WERI-Rb-1 (cell line): ENCODE measurements around the gene TSC22D1.

Experiments used
- DNase-seq: peaks from one replicate; pipeline ENCODE4 v3.0.0-alpha.2; 2020
- H3K27ac ChIP-seq: fragments of 250-450 bp; sonication (Bioruptor Pico); 2 replicates; pipeline ENCODE4 v1.5.1; 2020; ENCODE audit warnings: mild to moderate bottlenecking, moderate library complexity
- H3K27me3 ChIP-seq: fragments of 250-450 bp; sonication (Bioruptor Pico); 2 replicates; pipeline ENCODE4 v1.5.1; 2021; ENCODE audit warnings: mild to moderate bottlenecking, low read depth, moderate library complexity; ENCODE audit not compliant: insufficient read depth, severe bottlenecking
- H3K36me3 ChIP-seq: fragments of 250-450 bp; sonication (Bioruptor Pico); 2 replicates; pipeline ENCODE4 v1.5.1; 2020; ENCODE audit warnings: mild to moderate bottlenecking, moderate library complexity
- H3K4me3 ChIP-seq: 2 replicates; pipeline ENCODE4 v1.5.1; 2011; ENCODE audit warnings: low read depth, mild to moderate bottlenecking, control low read depth, low read length
- H3K9me3 ChIP-seq: fragments of 250-450 bp; sonication (Bioruptor Pico); 2 replicates; pipeline ENCODE4 v1.5.1; 2021; ENCODE audit warnings: mild to moderate bottlenecking, moderate library complexity; ENCODE audit not compliant: severe bottlenecking
- TF ChIP-seq, protein P1 (sequence below): IDR thresholded peaks from 2 replicates; pipeline ENCODE4 v1.5.1; 2011; ENCODE audit warnings: low read depth, mild to moderate bottlenecking, control low read depth, inconsistent platforms, low read length

Gene TSC22D1

GRCh38 chr13:44576351-44577235 lies 463 bp upstream of the TSC22D1 start:
- Histone ChIP-seq H3K9me3 (no peaks in the 10 kb centered on the region), H3K27ac (peak overlapping the region; percentile 82), H3K4me3 (peak overlapping the region; percentile 80), H3K36me3 (peaks cover 13% of the 10 kb centered on the region), H3K27me3 (no peaks in the 10 kb centered on the region)
- peak; percentile 30 for DNase-seq
- TF ChIP-seq, protein P1, sequence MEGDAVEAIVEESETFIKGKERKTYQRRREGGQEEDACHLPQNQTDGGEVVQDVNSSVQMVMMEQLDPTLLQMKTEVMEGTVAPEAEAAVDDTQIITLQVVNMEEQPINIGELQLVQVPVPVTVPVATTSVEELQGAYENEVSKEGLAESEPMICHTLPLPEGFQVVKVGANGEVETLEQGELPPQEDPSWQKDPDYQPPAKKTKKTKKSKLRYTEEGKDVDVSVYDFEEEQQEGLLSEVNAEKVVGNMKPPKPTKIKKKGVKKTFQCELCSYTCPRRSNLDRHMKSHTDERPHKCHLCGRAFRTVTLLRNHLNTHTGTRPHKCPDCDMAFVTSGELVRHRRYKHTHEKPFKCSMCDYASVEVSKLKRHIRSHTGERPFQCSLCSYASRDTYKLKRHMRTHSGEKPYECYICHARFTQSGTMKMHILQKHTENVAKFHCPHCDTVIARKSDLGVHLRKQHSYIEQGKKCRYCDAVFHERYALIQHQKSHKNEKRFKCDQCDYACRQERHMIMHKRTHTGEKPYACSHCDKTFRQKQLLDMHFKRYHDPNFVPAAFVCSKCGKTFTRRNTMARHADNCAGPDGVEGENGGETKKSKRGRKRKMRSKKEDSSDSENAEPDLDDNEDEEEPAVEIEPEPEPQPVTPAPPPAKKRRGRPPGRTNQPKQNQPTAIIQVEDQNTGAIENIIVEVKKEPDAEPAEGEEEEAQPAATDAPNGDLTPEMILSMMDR = no peak

DNA sequence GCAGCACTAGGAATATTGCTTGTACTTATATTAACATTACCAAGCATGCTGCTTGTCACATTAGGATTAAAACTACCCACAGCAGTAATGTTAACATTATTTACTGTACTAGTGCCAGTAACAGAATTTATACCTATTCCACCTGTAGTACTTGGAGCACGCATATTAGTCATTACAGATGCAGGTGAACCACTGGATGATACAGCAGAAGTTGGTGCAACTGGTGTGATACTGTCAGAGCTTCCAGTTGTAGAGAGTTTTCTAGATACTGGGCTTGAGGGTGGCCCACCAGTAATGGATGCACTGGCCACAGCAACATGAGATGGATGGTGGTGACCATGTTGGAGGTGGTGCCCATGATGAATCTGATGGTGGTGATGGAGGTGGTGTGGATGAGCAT lies 1.1 kb downstream of the TSC22D1 start:
- H3K27ac ChIP-seq = no peak overlapping the region
- TF ChIP-seq, protein P1 = no peak

DNA sequence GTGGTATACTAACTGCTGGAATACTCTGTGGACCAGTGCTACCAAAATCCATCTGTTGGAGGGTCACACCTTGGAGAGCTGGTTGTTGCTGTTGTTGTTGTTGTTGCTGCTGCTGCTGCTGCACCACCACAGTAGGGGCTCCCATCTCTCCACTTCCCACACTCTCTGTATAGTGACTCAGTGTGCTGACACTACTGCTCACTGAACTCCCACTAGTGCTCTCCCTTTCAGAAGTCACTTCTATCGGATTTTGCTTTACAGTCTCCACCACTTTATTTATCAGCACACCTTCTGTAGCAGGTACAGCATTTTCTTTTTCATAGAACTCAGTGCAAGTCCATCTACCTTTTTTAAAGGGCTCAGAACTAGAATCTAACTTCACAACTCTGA lies 1.7 kb downstream of the TSC22D1 start:
- no peak overlapping the region for H3K27ac ChIP-seq
- TF ChIP-seq, protein P1 = no peak
- H3K4me3 ChIP-seq = no peak overlapping the region
- H3K27me3 ChIP-seq = no peaks in the 10 kb centered on the region
- H3K36me3 ChIP-seq = peaks cover 13% of the 10 kb centered on the region
- no peaks in the 10 kb centered on the region for H3K9me3 ChIP-seq
- DNase-seq = no peak

More for the DNA sequence above, 1.1 kb downstream of the TSC22D1 start:
- no peaks in the 10 kb centered on the region for H3K27me3 ChIP-seq
- no peak for DNase-seq
- no peaks in the 10 kb centered on the region for H3K9me3 ChIP-seq
- peaks cover 13% of the 10 kb centered on the region for H3K36me3 ChIP-seq
- H3K4me3 ChIP-seq = no peak overlapping the region

GRCh38 chr13:44573790-44574465 lies 2.2 kb downstream of the TSC22D1 start:
- H3K36me3 ChIP-seq = peaks cover 13% of the 10 kb centered on the region
- H3K4me3 ChIP-seq = no peak overlapping the region
- H3K9me3 ChIP-seq = no peaks in the 10 kb centered on the region
- no peak overlapping the region for H3K27ac ChIP-seq
- DNase-seq = no peak
- TF ChIP-seq, protein P1 = peak; percentile 30; the same call in 1 of the 2 replicates
- no peaks in the 10 kb centered on the region for H3K27me3 ChIP-seq

DNA sequence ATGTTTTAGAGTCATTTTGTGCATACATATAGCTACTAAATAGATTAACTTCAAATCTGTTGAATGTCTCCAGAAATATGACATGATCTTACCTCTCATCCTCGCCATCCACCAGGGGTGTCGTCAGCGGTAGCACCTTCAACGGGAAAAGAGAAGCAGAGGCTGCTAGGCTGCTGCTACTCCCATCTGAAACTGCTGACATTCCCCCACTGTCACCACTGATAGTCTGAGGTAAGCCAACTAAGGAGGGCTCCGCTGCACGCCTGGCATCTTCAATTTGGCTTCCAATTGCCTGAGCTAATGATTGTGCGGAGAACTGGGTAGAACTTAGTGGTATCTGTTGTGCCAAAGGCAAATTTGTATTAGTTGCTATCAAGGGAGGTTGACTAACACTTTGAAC lies 3.1 kb downstream of the TSC22D1 start:
- TF ChIP-seq, protein P1 = no peak
- no peak overlapping the region for H3K27ac ChIP-seq
- DNase-seq = no peak
- H3K4me3 ChIP-seq = no peak overlapping the region
- H3K36me3 ChIP-seq = peaks cover 13% of the 10 kb centered on the region
- no peaks in the 10 kb centered on the region for H3K9me3 ChIP-seq
- no peaks in the 10 kb centered on the region for H3K27me3 ChIP-seq
